Measurements from ENCODE around the gene ATXN8OS.
"Not testable (repeated sequence)": the region's sequence is repeated elsewhere in the genome, so short reads cannot be mapped to it uniquely, and the experiment has no call there.

Gene ATXN8OS

GRCh38 chr13:70107125-70107497, 515 bp upstream of the ATXN8OS start:
- DNase-seq (ENCODE audit: insufficient read length, low spot score), result no peak
- TF ChIP-seq, protein P1, sequence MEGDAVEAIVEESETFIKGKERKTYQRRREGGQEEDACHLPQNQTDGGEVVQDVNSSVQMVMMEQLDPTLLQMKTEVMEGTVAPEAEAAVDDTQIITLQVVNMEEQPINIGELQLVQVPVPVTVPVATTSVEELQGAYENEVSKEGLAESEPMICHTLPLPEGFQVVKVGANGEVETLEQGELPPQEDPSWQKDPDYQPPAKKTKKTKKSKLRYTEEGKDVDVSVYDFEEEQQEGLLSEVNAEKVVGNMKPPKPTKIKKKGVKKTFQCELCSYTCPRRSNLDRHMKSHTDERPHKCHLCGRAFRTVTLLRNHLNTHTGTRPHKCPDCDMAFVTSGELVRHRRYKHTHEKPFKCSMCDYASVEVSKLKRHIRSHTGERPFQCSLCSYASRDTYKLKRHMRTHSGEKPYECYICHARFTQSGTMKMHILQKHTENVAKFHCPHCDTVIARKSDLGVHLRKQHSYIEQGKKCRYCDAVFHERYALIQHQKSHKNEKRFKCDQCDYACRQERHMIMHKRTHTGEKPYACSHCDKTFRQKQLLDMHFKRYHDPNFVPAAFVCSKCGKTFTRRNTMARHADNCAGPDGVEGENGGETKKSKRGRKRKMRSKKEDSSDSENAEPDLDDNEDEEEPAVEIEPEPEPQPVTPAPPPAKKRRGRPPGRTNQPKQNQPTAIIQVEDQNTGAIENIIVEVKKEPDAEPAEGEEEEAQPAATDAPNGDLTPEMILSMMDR (IDR thresholded peaks at IDR 0.05; ENCODE audit: insufficient read depth, missing control alignments), result no peak
- FAIRE-seq, result no peak

GRCh38 chr13:70108356-70109105, 905 bp downstream of the ATXN8OS start, which contains the start of gene KLHL1:
TSS of gene KLHL1 (minus strand) at chr13:70108452. CDS start at chr13:70107699, 753 bp downstream.
- TF ChIP-seq, protein P1 (IDR thresholded peaks at IDR 0.05; ENCODE audit: insufficient read depth, missing control alignments), result no peak
- FAIRE-seq (no peak), DNase-seq (ENCODE audit: insufficient read length, low spot score) (no peak)

DNA sequence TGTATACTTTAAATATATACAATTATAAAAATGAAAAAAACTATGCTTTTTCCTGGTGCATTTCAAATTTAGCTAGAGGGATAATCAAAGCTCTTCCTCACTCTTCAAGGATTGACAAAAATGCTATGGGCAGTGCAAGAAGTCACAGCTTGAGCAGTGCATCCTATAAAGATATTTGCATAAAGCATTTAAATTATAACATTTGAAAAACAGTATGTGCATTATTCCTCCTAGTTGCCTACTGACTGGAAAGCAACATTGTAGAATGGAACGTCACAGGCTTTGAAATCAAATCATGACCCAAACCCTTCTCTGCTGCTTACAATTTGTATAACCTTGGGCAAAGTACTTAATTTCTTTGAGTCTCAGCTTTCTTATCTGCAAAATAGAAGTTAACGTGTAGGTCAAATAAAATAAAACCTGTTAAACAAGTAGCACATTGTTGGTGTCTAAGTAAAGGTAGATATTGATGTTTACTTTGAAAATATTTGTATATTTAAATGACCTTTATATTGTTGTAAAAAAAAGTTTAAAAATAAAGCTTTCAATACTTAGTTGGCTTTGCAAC, 9.8 kb downstream of the ATXN8OS start:
- DNase-seq (ENCODE audit: insufficient read length, low spot score) (no peak), FAIRE-seq (no peak)
- TF ChIP-seq, protein P1 (IDR thresholded peaks at IDR 0.05; ENCODE audit: insufficient read depth, missing control alignments), result no peak

DNA sequence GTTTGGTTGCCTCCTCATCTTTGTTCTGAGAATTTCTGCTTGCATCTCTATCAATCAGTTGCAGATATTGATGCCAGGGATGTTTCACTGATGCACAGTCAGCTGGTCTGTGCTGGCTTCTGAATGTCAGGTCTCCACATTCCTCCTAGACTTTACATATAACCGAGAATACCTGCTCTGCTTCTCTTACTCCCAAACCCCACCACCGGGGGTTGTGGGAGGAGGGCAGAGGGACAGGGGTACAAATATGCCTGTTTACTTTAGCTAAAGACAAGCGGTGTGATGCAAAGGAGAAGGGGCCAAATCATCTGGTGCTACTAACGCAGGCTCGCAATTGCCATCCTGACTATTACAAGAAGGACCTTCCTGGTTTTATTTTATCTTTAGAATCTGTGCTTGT, 18.1 kb downstream of the ATXN8OS start:
- no peak for FAIRE-seq
- no peak for DNase-seq (ENCODE audit: insufficient read length, low spot score)
- TF ChIP-seq, protein P1 (IDR thresholded peaks at IDR 0.05; ENCODE audit: insufficient read depth, missing control alignments), result no peak

GRCh38 chr13:70128098-70128497, 20.5 kb downstream of the ATXN8OS start:
- DNase-seq (ENCODE audit: insufficient read length, low spot score) (no peak), FAIRE-seq (no peak)
- TF ChIP-seq, protein P1 (IDR thresholded peaks at IDR 0.05; ENCODE audit: insufficient read depth, missing control alignments), result no peak

- FAIRE-seq; DNase-seq (ENCODE audit: insufficient read length, low spot score): not testable (repeated sequence)
Measured at GRCh38 chr13:70142658-70143057, 35.0 kb downstream of the ATXN8OS start.

GRCh38 chr13:70162141-70162540, 54.5 kb downstream of the ATXN8OS start:
- DNase-seq (ENCODE audit: insufficient read length, low spot score) (no peak), FAIRE-seq (no peak)

More at GRCh38 chr13:70162141-70162540, 54.5 kb downstream of the ATXN8OS start:
- TF ChIP-seq, protein P1 (IDR thresholded peaks at IDR 0.05; ENCODE audit: insufficient read depth, missing control alignments), result no peak
